Neutrophil (primary cell): Measurements from ENCODE around the gene MACIR.

Experiments used
- H3K27ac ChIP-seq: fragments of 200-600 bp; sonication (generic); 2 replicates; pipeline ENCODE4 v1.5.1; 2016; ENCODE audit warnings: mild to moderate bottlenecking, moderate library complexity
- H3K27me3 ChIP-seq: fragments of 200-600 bp; sonication (generic); 2 replicates; pipeline ENCODE4 v1.6.0; 2016; ENCODE audit warnings: mild to moderate bottlenecking
- H3K36me3 ChIP-seq: fragments of 200-600 bp; sonication (generic); 2 replicates; pipeline ENCODE4 v1.5.1; 2017
- H3K4me1 ChIP-seq, 2 experiments: fragments of 200-600 bp in 1 of 2; sonication (generic) in 1 of 2; 1 replicate in 1 of 2; 2 replicates in 1 of 2; pipeline versions ENCODE4 v1.5.1 to v1.6.1; 2013 to 2016; ENCODE audit warnings: low read depth in 1 of 2, low read length in 1 of 2, mild to moderate bottlenecking in 1 of 2, moderate library complexity in 1 of 2; ENCODE audit not compliant: control insufficient read depth in 1 of 2, insufficient read depth in 1 of 2
- H3K4me3 ChIP-seq, 2 experiments: fragments of 200-600 bp in 1 of 2; sonication (generic) in 1 of 2; 1 replicate in 1 of 2; 2 replicates in 1 of 2; pipeline ENCODE4 v1.5.1; 2013 to 2016; ENCODE audit warnings: low read depth in 1 of 2, low read length in 1 of 2, mild to moderate bottlenecking in 1 of 2, moderate library complexity in 1 of 2
- H3K9me3 ChIP-seq: fragments of 200-600 bp; sonication (generic); 2 replicates; pipeline ENCODE4 v1.5.1; 2016
- CTCF ChIP-seq: fragments of 200-600 bp; sonication (generic); IDR thresholded peaks from 2 replicates; pipeline ENCODE4 v1.5.1; 2016; ENCODE audit warnings: antibody characterized with exemption

MACIR gene

GRCh38 chr5:103291606-103292005 lies 33.0 kb downstream of the MACIR start:
- Histone ChIP-seq H3K4me3 (no peak overlapping the region), H3K9me3 (no peaks in the 10 kb centered on the region), H3K4me1 (no peaks in the 10 kb centered on the region), H3K27me3 (no peaks in the 10 kb centered on the region), H3K36me3 (no peaks in the 10 kb centered on the region), H3K27ac (no peak overlapping the region)
- no peak for TF ChIP-seq CTCF

- Histone ChIP-seq H3K27me3 (no peaks in the 10 kb centered on the region), H3K27ac (no peak overlapping the region), H3K9me3 (no peaks in the 10 kb centered on the region), H3K4me1 (no peaks in the 10 kb centered on the region), H3K4me3 (no peak overlapping the region), H3K36me3 (no peaks in the 10 kb centered on the region)
- no peak for TF ChIP-seq CTCF
Observed at GRCh38 chr5:103293099-103293498, 34.5 kb downstream of the MACIR start.

GRCh38 chr5:103293719-103294118 lies 35.2 kb downstream of the MACIR start:
- Histone ChIP-seq H3K4me3 (no peak overlapping the region), H3K27me3 (no peaks in the 10 kb centered on the region), H3K4me1 (no peaks in the 10 kb centered on the region), H3K27ac (no peak overlapping the region), H3K9me3 (no peaks in the 10 kb centered on the region), H3K36me3 (no peaks in the 10 kb centered on the region)
- no peak for TF ChIP-seq CTCF

GRCh38 chr5:103294906-103295305 lies 36.3 kb downstream of the MACIR start:
- Histone ChIP-seq H3K4me3 (no peak overlapping the region), H3K36me3 (no peaks in the 10 kb centered on the region), H3K4me1 (no peaks in the 10 kb centered on the region), H3K9me3 (no peaks in the 10 kb centered on the region), H3K27ac (no peak overlapping the region), H3K27me3 (no peaks in the 10 kb centered on the region)
- TF ChIP-seq CTCF, result no peak

GRCh38 chr5:103295424-103295823 lies 36.9 kb downstream of the MACIR start:
- Histone ChIP-seq H3K36me3 (no peaks in the 10 kb centered on the region), H3K27ac (no peak overlapping the region), H3K9me3 (no peaks in the 10 kb centered on the region), H3K4me3 (no peak overlapping the region), H3K4me1 (no peaks in the 10 kb centered on the region), H3K27me3 (no peaks in the 10 kb centered on the region)
- TF ChIP-seq CTCF, result no peak

- no peak for TF ChIP-seq CTCF
- H3K27ac ChIP-seq, result no peak overlapping the region
- no peaks in the 10 kb centered on the region for H3K27me3 ChIP-seq
- H3K36me3 ChIP-seq, result no peaks in the 10 kb centered on the region
- H3K9me3 ChIP-seq, result no peaks in the 10 kb centered on the region
- no peak overlapping the region for H3K4me3 ChIP-seq
- H3K4me1 ChIP-seq, result no peaks in the 10 kb centered on the region
Observed at GRCh38 chr5:103295871-103296270, 37.3 kb downstream of the MACIR start.
